ENCODE measurements around the gene C16orf82. TPM values are rescaled to one million over a fixed set of nuclear protein-coding genes. Genes with fewer than 3 reads are reported as not detected.
A peak's percentile ranks its signal among the peaks of the same experiment; 100 is the strongest.

C16orf82 gene
- total RNA-seq, 1 experiment from 2014 or later, result not detected

- Histone ChIP-seq H2BK5ac (ENCODE audit: insufficient read length, low read length) (no peak overlapping the region), H3T11ph (ENCODE audit: low read length) (no peak overlapping the region), H3K9ac (ENCODE audit: extremely low read depth, insufficient read length, low read length) (no peak overlapping the region), H3K56ac (ENCODE audit: insufficient read length, low read depth, low read length) (no peak overlapping the region), H3K18ac (ENCODE audit: insufficient read length, low read depth, low read length) (no peak overlapping the region), H3K9me3 (ENCODE audit: control insufficient read depth, low read depth, low read length) (no peaks in the 10 kb centered on the region), H3K27me3 (ENCODE audit: insufficient read depth, low read length) (no peaks in the 10 kb centered on the region), H2BK12ac (ENCODE audit: insufficient read length, low read depth, low read length) (no peak overlapping the region), H4K91ac (ENCODE audit: insufficient read length, low read depth, low read length) (no peak overlapping the region), H3K4ac (ENCODE audit: low read depth, low read length) (no peak overlapping the region), H2AK5ac (ENCODE audit: insufficient read length, low read length) (no peak overlapping the region), H3K14ac (ENCODE audit: insufficient read depth, low read length) (no peak overlapping the region), H4K5ac (ENCODE audit: insufficient read length, low read depth, low read length) (no peak overlapping the region), H3K27ac (ENCODE audit: insufficient read length, low read depth, low read length) (no peak overlapping the region), H3K79me1 (ENCODE audit: insufficient read depth, low read depth, low read length, poor library complexity, severe bottlenecking) (no peaks in the 10 kb centered on the region), H2AFZ (ENCODE audit: low read length) (no peak overlapping the region), H3K23me2 (ENCODE audit: insufficient read length, low read depth, low read length, poor library complexity, severe bottlenecking) (no peaks in the 10 kb centered on the region), H3K79me2 (ENCODE audit: insufficient read depth, low read length) (no peaks in the 10 kb centered on the region), H2BK15ac (ENCODE audit: low read depth, low read length) (no peak overlapping the region), H3K4me1 (ENCODE audit: insufficient read depth, low read length) (no peaks in the 10 kb centered on the region), H4K8ac (replicated peaks; ENCODE audit: insufficient read length, low read depth, low read length) (no peak overlapping the region), H2BK20ac (ENCODE audit: low read depth, low read length, poor library complexity, severe bottlenecking) (no peak overlapping the region), H3K23ac (ENCODE audit: insufficient read length, low read depth, low read length) (no peak overlapping the region), H2BK120ac (ENCODE audit: low read depth, low read length, poor library complexity, severe bottlenecking) (no peak overlapping the region), H3K4me2 (ENCODE audit: insufficient read depth, insufficient read length, low read length) (peak overlapping the region; percentile 9), H4K20me1 (ENCODE audit: control insufficient read depth, insufficient read depth, insufficient read length) (no peaks in the 10 kb centered on the region)
- H3K9me3 Mint-ChIP-seq, result no peaks in the 10 kb centered on the region
- peaks cover 13% of the 10 kb centered on the region for H3K27me3 Mint-ChIP-seq (ENCODE audit: low read depth)
- H3K27ac Mint-ChIP-seq, result no peak overlapping the region
- no peak for DNase-seq
- H3K4me1 Mint-ChIP-seq, result peaks cover 3 to 23% of the 10 kb centered on the region in 2 experiments; a peak in 3 of 4 replicates
- H3K36me3 Mint-ChIP-seq (ENCODE audit: insufficient read depth in 1 of 3, low read depth in 3 of 3), result no peaks in the 10 kb centered on the region
- no CpG with 5 or more reads among the region's 7 CpGs for WGBS (ENCODE audit: extremely low coverage, insufficient read length, low lambda C conversion rate)
- peak overlapping the region; percentile 60 to 71; a peak in 1 of 5 replicates for H3K4me3 Mint-ChIP-seq
- no peak for TF ChIP-seq CTCF (conservative IDR thresholded peaks at IDR 0.05)
These were observed 43.8 kb downstream of the C16orf82 start for GRCh38 chr16:27110524-27110896.
